Activated CD8-positive, alpha-beta T cell treated with anti-CD3 and anti-CD28 coated beads, Interleukin-2, amount 10 ng/mL, durations not matched to agents 7 days and 5 days (primary cell): ENCODE data around the gene NEK8. TPM values are rescaled to one million over a fixed set of nuclear protein-coding genes. Genes with fewer than 3 reads are reported as not detected.
"Not testable (repeated sequence)": the region's sequence is repeated elsewhere in the genome, so short reads cannot be mapped to it uniquely, and the experiment has no call there.

Source experiments
- ATAC-seq: fragments of 150-1000 bp; cut with Tn5 transposase; one replicate; pipeline ENCODE4 v1.10.0; 2021; ENCODE audit warnings: moderate library complexity
- CTCF ChIA-PET: fragments of 350-600 bp; sonication (Branson Sonifier 250); formaldehyde crosslinking; loops from one replicate; lab custom pipeline; 2021; ENCODE audit warnings: antibody characterized with exemption; lab: Charles Lee
- POLR2A ChIA-PET: fragments of 350-600 bp; sonication (Branson Sonifier 250); formaldehyde crosslinking; loops from one replicate; lab custom pipeline; 2021; ENCODE audit warnings: antibody characterized with exemption; lab: Charles Lee
- DNase-seq: peaks from one replicate; pipeline ENCODE4 v3.0.0-alpha.2; 2020
- H3K27ac Mint-ChIP-seq: one replicate; pipeline ENCODE4 v1.8.0; 2021; ENCODE audit warnings: mild to moderate bottlenecking, mixed read lengths
- H3K27me3 Mint-ChIP-seq: one replicate; pipeline ENCODE4 v1.8.0; 2021; ENCODE audit warnings: low read depth, mixed read lengths
- H3K36me3 Mint-ChIP-seq: one replicate; pipeline ENCODE4 v1.8.0; 2021; ENCODE audit warnings: low read depth, mixed read lengths
- H3K4me1 Mint-ChIP-seq: one replicate; pipeline ENCODE4 v1.8.0; 2021; ENCODE audit warnings: low read depth, mixed read lengths
- H3K4me3 Mint-ChIP-seq: one replicate; pipeline ENCODE4 v1.8.0; 2021; ENCODE audit warnings: mild to moderate bottlenecking, mixed read lengths
- H3K9me3 Mint-ChIP-seq: one replicate; pipeline ENCODE4 v1.8.0; 2022; ENCODE audit warnings: mixed read lengths; ENCODE audit not compliant: insufficient read depth
- total RNA-seq, 2 experiments: library from RNA; stranded (reverse); gene quantifications; one replicate each; pipeline ENCODE4 v1.2.3, GENCODE V29; 2021

The NEK8 gene
- total RNA-seq, 2 experiments from 2014 or later = 4.8 to 5.0 TPM

GRCh38 chr17:28726627-28727491 lies 1.7 kb upstream of the NEK8 start:
- no peaks in the 10 kb centered on the region for H3K9me3 Mint-ChIP-seq
- DNase-seq = peak; percentile 95
- ATAC-seq = peak; percentile 55
- peak overlapping the region; percentile 94 for H3K4me3 Mint-ChIP-seq
- peak overlapping the region; percentile 99 for H3K27ac Mint-ChIP-seq
- ChIA-PET CTCF (interaction anchor here (0.6 to 8.3 kb wide), 68 partner anchors 8 to 419 kb away, joined by 3 to 736 read pairs (median 6); partner anchors contain the start of genes BLTP2, DHRS13, FAM222B and FLOT2), POLR2A (interaction anchor here (0.5 to 7.3 kb wide), 18 partner anchors 7 to 225 kb away, joined by 3 to 212 read pairs (median 7); partner anchors contain the start of genes DHRS13, FAM222B, FLOT2 and PHF12)
- H3K27me3 Mint-ChIP-seq = no peaks in the 10 kb centered on the region
- peaks cover 39% of the 10 kb centered on the region for H3K36me3 Mint-ChIP-seq
- H3K4me1 Mint-ChIP-seq = peaks cover 60% of the 10 kb centered on the region

- H3K36me3 Mint-ChIP-seq = peaks cover 10% of the 10 kb centered on the region
- POLR2A ChIA-PET = interaction anchor here (1.4 to 7.3 kb wide), 2 partner anchors 17 to 219 kb away, joined by 4 to 212 read pairs; partner anchors contain the start of gene TRAF4
Measured at GRCh38 chr17:28729950-28730330, 1.4 kb downstream of the NEK8 start.

GRCh38 chr17:28733346-28733745 lies 4.8 kb downstream of the NEK8 start:
- ChIA-PET POLR2A (interaction anchor here (0.6 kb wide), 1 partner anchor 23 kb away, joined by 3 read pairs; no protein-coding TSS in a partner anchor), CTCF (interaction anchor here (1.2 to 1.5 kb wide), 2 partner anchors 18 to 30 kb away, joined by 3 to 6 read pairs; no protein-coding TSS in a partner anchor)
- DNase-seq (no peak), ATAC-seq (no peak)
- Mint-ChIP-seq H3K9me3 (no peaks in the 10 kb centered on the region), H3K4me3 (no peak overlapping the region), H3K4me1 (peaks cover 55% of the 10 kb centered on the region), H3K36me3 (peaks cover 8% of the 10 kb centered on the region), H3K27me3 (no peaks in the 10 kb centered on the region), H3K27ac (no peak overlapping the region)

More at GRCh38 chr17:28729950-28730330, 1.4 kb downstream of the NEK8 start:
- H3K27ac Mint-ChIP-seq = peak overlapping the region; percentile 70
- no peaks in the 10 kb centered on the region for H3K9me3 Mint-ChIP-seq
- ATAC-seq = no peak
- CTCF ChIA-PET = interaction anchor here (1.5 to 8.3 kb wide), 2 partner anchors 17 to 34 kb away, joined by 9 to 736 read pairs; partner anchors contain the start of gene TRAF4
- H3K27me3 Mint-ChIP-seq = no peaks in the 10 kb centered on the region
- H3K4me3 Mint-ChIP-seq = no peak overlapping the region
- peaks cover 49% of the 10 kb centered on the region for H3K4me1 Mint-ChIP-seq
- DNase-seq = no peak

- CTCF ChIA-PET = interaction anchor here (1.5 to 1.7 kb wide), 2 partner anchors 8 to 15 kb away, joined by 7 to 15 read pairs; partner anchors contain the start of gene TLCD1
Measured at GRCh38 chr17:28734712-28735241, 6.2 kb downstream of the NEK8 start.

GRCh38 chr17:28735242-28735722 lies 6.7 kb downstream of the NEK8 start:
- CTCF ChIA-PET = interaction anchor here (1.5 to 1.7 kb wide), 2 partner anchors 8 to 14 kb away, joined by 7 to 15 read pairs; partner anchors contain the start of gene TLCD1
- peaks cover 3% of the 10 kb centered on the region for H3K9me3 Mint-ChIP-seq
- H3K27me3 Mint-ChIP-seq = no peaks in the 10 kb centered on the region
- H3K36me3 Mint-ChIP-seq = peaks cover 18% of the 10 kb centered on the region
- peaks cover 57% of the 10 kb centered on the region for H3K4me1 Mint-ChIP-seq
- H3K27ac Mint-ChIP-seq = no peak overlapping the region
- POLR2A ChIA-PET = interaction anchor here (1.1 to 1.5 kb wide), 2 partner anchors 11 to 15 kb away, joined by 3 to 5 read pairs; partner anchors contain the start of gene RPL23A
- ATAC-seq (no peak), DNase-seq (no peak)
- no peak overlapping the region for H3K4me3 Mint-ChIP-seq

More at GRCh38 chr17:28734712-28735241, 6.2 kb downstream of the NEK8 start:
- no peak for DNase-seq
- Mint-ChIP-seq H3K27me3 (no peaks in the 10 kb centered on the region), H3K9me3 (peaks cover 2% of the 10 kb centered on the region), H3K27ac (peak overlapping the region; percentile 11), H3K4me1 (peaks cover 59% of the 10 kb centered on the region), H3K4me3 (no peak overlapping the region), H3K36me3 (peaks cover 15% of the 10 kb centered on the region)
- no peak for ATAC-seq
- POLR2A ChIA-PET = interaction anchor here (1.1 to 1.5 kb wide), 2 partner anchors 10 to 15 kb away, joined by 3 to 5 read pairs; partner anchors contain the start of gene RPL23A

GRCh38 chr17:28735913-28736769 lies 7.6 kb downstream of the NEK8 start:
- CTCF ChIA-PET = interaction anchor here (1.5 to 1.7 kb wide), 2 partner anchors 9 to 13 kb away, joined by 7 to 15 read pairs; partner anchors contain the start of gene TLCD1
- not testable (repeated sequence) for ATAC-seq

GRCh38 chr17:28737316-28737715 lies 8.7 kb downstream of the NEK8 start:
- DNase-seq (no peak), ATAC-seq (no peak)
- Mint-ChIP-seq H3K36me3 (peaks cover 26% of the 10 kb centered on the region), H3K27ac (no peak overlapping the region), H3K27me3 (no peaks in the 10 kb centered on the region), H3K4me3 (no peak overlapping the region), H3K9me3 (peaks cover 3% of the 10 kb centered on the region), H3K4me1 (peaks cover 68% of the 10 kb centered on the region)
- ChIA-PET POLR2A (no interaction called here), CTCF (no interaction called here)

More at GRCh38 chr17:28735913-28736769, 7.6 kb downstream of the NEK8 start:
- not testable (repeated sequence) for H3K4me3 Mint-ChIP-seq, H3K9me3 Mint-ChIP-seq, DNase-seq, H3K27me3 Mint-ChIP-seq, H3K27ac Mint-ChIP-seq
- peaks cover 60% of the 10 kb centered on the region for H3K4me1 Mint-ChIP-seq
- H3K36me3 Mint-ChIP-seq = peaks cover 25% of the 10 kb centered on the region
- POLR2A ChIA-PET = interaction anchor here (1.1 to 1.5 kb wide), 2 partner anchors 11 to 16 kb away, joined by 3 to 5 read pairs; partner anchors contain the start of gene RPL23A

GRCh38 chr17:28737770-28738679 lies 9.4 kb downstream of the NEK8 start:
- ATAC-seq (no peak), DNase-seq (no peak)
- H3K4me1 Mint-ChIP-seq = peaks cover 68% of the 10 kb centered on the region
- H3K27ac Mint-ChIP-seq = peak overlapping the region; percentile 69
- POLR2A ChIA-PET = interaction anchor here (2.2 kb wide), 1 partner anchor 10 kb away, joined by 7 read pairs; the partner anchor contains the start of gene NEK8
- H3K36me3 Mint-ChIP-seq = peaks cover 26% of the 10 kb centered on the region
- H3K9me3 Mint-ChIP-seq = peaks cover 3% of the 10 kb centered on the region
- no peaks in the 10 kb centered on the region for H3K27me3 Mint-ChIP-seq
- no peak overlapping the region for H3K4me3 Mint-ChIP-seq
- CTCF ChIA-PET = interaction anchor here (1.0 to 17.5 kb wide), 4 partner anchors 10 to 26 kb away, joined by 3 to 736 read pairs (median 6); partner anchors contain the start of genes NEK8 and TLCD1

- peaks cover 65% of the 10 kb centered on the region for H3K4me1 Mint-ChIP-seq
- peak; percentile 26 for ATAC-seq
- peak; percentile 48 for DNase-seq
- peak overlapping the region; percentile 69 for H3K27ac Mint-ChIP-seq
- ChIA-PET CTCF (interaction anchor here (1.0 to 17.5 kb wide), 4 partner anchors 11 to 25 kb away, joined by 3 to 736 read pairs (median 6); partner anchors contain the start of genes NEK8 and TLCD1), POLR2A (interaction anchor here (1.2 to 2.2 kb wide), 2 partner anchors 11 to 19 kb away, joined by 3 to 7 read pairs; partner anchors contain the start of genes NEK8 and RPL23A)
- no peaks in the 10 kb centered on the region for H3K27me3 Mint-ChIP-seq
- H3K9me3 Mint-ChIP-seq = peaks cover 3% of the 10 kb centered on the region
- peaks cover 26% of the 10 kb centered on the region for H3K36me3 Mint-ChIP-seq
- H3K4me3 Mint-ChIP-seq = no peak overlapping the region
Measured at GRCh38 chr17:28738680-28739384, 10.2 kb downstream of the NEK8 start.
